SJCRH30 (cell line): ENCODE data around the gene ACCSL. TPM values are rescaled to one million over a fixed set of nuclear protein-coding genes. Genes with fewer than 3 reads are reported as not detected.

ENCODE experiments used
- DNase-seq, 2 experiments: peaks; one replicate each; pipeline ENCODE4 v3.0.0-alpha.2; 2015 to 2020
- H3K27ac ChIP-seq: fragments of 250-450 bp; sonication (Bioruptor Pico); 2 replicates; pipeline ENCODE4 v1.5.1; 2020; ENCODE audit warnings: mild to moderate bottlenecking, moderate library complexity
- H3K27me3 ChIP-seq: fragments of 250-450 bp; sonication (Bioruptor Pico); 2 replicates; pipeline ENCODE4 v1.5.1; 2020; ENCODE audit warnings: mild to moderate bottlenecking, moderate library complexity
- H3K36me3 ChIP-seq: fragments of 250-450 bp; sonication (Bioruptor Pico); 2 replicates; pipeline ENCODE4 v1.5.1; 2020; ENCODE audit warnings: mild to moderate bottlenecking, moderate library complexity
- H3K4me1 ChIP-seq: fragments of 250-450 bp; sonication (Bioruptor Pico); 2 replicates; pipeline ENCODE4 v1.5.1; 2020; ENCODE audit warnings: mild to moderate bottlenecking, moderate library complexity
- H3K4me3 ChIP-seq: fragments of 250-450 bp; sonication (Bioruptor Pico); 2 replicates; pipeline ENCODE4 v1.5.1; 2020; ENCODE audit warnings: mild to moderate bottlenecking, moderate library complexity
- H3K9me3 ChIP-seq: fragments of 250-450 bp; sonication (Bioruptor Pico); replicated peaks from 2 replicates; pipeline ENCODE4 v1.5.1; 2020; ENCODE audit warnings: mild to moderate bottlenecking, moderate library complexity
- total RNA-seq: library from RNA; depleted of rRNA; stranded (reverse); fragments of >200 nt; shearing (Covaris generic); gene quantifications from 2 replicates; pipeline ENCODE4 v1.2.3, GENCODE V29; 2014; rRNA removed

Gene ACCSL
- not detected in 2 replicates for total RNA-seq

DNA sequence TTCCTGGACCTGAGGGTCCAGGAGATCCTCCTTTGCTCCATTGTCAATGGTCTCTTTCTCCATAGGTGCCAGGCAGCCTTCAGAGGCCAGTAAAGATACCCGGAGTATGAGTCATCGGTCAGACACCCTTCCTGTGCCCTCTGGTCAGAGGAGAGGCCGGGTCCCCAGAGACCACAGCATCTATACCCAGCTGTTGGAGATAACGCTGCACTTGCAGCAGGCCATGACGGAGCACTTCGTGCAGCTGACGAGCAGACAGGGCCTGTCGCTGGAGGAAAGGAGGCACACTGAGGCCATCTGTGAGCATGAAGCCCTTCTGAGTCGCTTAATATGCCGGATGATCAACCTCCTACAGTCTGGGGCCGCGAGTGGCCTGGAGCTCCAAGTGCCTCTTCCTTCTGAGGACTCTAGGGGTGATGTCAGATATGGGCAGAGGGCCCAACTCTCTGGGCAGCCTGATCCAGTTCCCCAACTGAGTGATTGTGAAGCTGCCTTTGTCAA lies at the start of gene ACCSL:
Gene ACCSL, plus strand, starts transcription at position 51 of the 501 bp plus-strand sequence. Its CDS starts 56 bp downstream, at position 107.
- DNase-seq: peak; percentile 42 to 61
- Histone ChIP-seq H3K4me1 (peaks cover 5% of the 10 kb centered on the region), H3K9me3 (no peaks in the 10 kb centered on the region), H3K27me3 (peaks cover 3% of the 10 kb centered on the region; the same call in 1 of the 2 replicates), H3K36me3 (no peaks in the 10 kb centered on the region), H3K4me3 (no peak within 1 kb of the TSS), H3K27ac (no peak within 1 kb of the TSS)

DNA sequence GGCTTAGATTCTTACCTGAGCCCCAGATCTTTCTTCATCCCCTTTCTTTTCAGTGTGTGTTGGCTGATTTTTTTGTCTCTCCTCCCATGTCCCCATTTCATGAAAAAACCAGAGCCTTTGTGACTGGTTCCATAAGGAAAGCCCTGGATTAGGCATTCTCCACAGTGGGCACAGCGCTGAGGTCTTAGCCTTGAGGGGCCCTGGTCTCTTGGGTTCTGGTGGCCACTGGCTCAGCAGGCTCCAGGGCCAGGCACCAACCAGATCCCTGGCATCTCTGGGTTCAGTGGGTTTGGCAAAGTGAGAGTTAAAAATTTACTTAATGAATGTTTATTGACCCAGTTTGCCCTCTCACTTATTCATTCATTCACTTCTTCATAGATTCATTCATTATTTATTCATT lies 49.5 kb upstream of the ACCSL start:
- no peak overlapping the region for H3K4me3 ChIP-seq
- no peak overlapping the region for H3K27ac ChIP-seq
- H3K36me3 ChIP-seq: no peaks in the 10 kb centered on the region
- no peaks in the 10 kb centered on the region for H3K4me1 ChIP-seq
- H3K27me3 ChIP-seq: peaks cover 4% of the 10 kb centered on the region; the same call in 1 of the 2 replicates
- no peak for DNase-seq
- no peaks in the 10 kb centered on the region for H3K9me3 ChIP-seq

DNA sequence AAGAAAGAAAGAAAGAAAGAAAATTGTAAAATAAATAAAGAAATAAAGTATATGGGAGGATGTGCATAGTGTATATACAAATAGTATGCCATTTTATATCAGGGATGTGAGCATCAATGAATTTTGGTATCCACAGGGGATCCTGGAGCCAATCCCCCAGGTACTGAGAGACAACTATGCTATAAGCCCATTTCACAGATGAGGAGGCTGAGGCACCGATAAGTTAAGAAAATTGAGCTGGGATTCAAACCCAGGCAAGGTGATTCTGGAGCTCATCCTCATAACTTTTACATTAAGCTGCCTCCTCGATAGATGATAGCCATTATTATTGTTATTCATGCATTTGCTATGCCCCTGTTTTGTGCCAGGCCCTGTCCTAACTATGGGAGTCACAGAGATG lies 47.0 kb upstream of the ACCSL start:
- Histone ChIP-seq H3K4me1 (no peaks in the 10 kb centered on the region), H3K36me3 (no peaks in the 10 kb centered on the region), H3K9me3 (no peaks in the 10 kb centered on the region), H3K27me3 (peaks cover 7% of the 10 kb centered on the region), H3K27ac (no peak overlapping the region), H3K4me3 (no peak overlapping the region)
- DNase-seq: no peak

GRCh38 chr11:44002191-44003093 lies 45.3 kb upstream of the ACCSL start:
- no peaks in the 10 kb centered on the region for H3K4me1 ChIP-seq
- no peaks in the 10 kb centered on the region for H3K9me3 ChIP-seq
- no peak overlapping the region for H3K27ac ChIP-seq
- H3K4me3 ChIP-seq: no peak overlapping the region
- peaks cover 8% of the 10 kb centered on the region for H3K27me3 ChIP-seq
- no peaks in the 10 kb centered on the region for H3K36me3 ChIP-seq
- no peak for DNase-seq

- H3K9me3 ChIP-seq: no peaks in the 10 kb centered on the region
- no peaks in the 10 kb centered on the region for H3K36me3 ChIP-seq
- H3K4me1 ChIP-seq: no peaks in the 10 kb centered on the region
- no peak overlapping the region for H3K4me3 ChIP-seq
- H3K27ac ChIP-seq: no peak overlapping the region
- no peak for DNase-seq
- H3K27me3 ChIP-seq: peaks cover 8% of the 10 kb centered on the region
Measured at GRCh38 chr11:44003736-44004451, 43.9 kb upstream of the ACCSL start.

- DNase-seq: no peak
- Histone ChIP-seq H3K27me3 (peaks cover 8% of the 10 kb centered on the region), H3K36me3 (no peaks in the 10 kb centered on the region), H3K27ac (no peak overlapping the region), H3K4me3 (no peak overlapping the region), H3K4me1 (no peaks in the 10 kb centered on the region), H3K9me3 (no peaks in the 10 kb centered on the region)
Measured at GRCh38 chr11:44004452-44005062, 43.2 kb upstream of the ACCSL start.

DNA sequence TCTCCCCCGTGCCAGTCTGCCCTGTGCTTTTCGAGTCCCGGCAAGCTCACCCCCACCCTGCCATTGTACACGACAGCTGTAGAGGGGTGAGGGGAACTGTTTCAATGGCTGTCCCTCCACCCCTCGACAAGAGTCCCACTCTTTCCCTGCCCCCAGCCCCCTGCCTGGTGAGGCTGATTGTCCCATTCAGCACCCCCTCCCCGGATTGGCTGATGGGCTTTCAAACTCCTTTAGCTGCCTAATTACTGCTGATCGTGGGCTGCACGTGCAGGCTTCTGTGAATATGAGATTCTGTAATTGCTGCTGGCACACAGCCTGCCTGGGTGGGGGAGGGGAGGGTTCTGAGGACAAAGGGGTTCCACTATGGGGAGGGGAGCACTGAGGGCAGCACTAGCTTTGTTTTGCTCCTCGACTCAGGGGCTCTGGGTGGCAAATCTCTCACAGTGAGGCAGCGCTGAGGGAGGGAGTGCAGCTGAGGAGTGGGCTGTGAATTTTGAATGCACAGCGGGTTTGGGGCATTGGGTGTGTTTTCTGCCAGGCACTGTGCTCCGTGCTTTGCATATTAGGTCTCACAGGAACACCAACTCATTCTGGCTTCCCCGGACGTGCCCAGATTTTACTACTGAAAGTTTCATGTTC lies 42.6 kb upstream of the ACCSL start:
- Histone ChIP-seq H3K4me3 (no peak overlapping the region), H3K27ac (no peak overlapping the region), H3K27me3 (peaks cover 8% of the 10 kb centered on the region), H3K4me1 (no peaks in the 10 kb centered on the region), H3K9me3 (no peaks in the 10 kb centered on the region), H3K36me3 (no peaks in the 10 kb centered on the region)
- no peak for DNase-seq

DNA sequence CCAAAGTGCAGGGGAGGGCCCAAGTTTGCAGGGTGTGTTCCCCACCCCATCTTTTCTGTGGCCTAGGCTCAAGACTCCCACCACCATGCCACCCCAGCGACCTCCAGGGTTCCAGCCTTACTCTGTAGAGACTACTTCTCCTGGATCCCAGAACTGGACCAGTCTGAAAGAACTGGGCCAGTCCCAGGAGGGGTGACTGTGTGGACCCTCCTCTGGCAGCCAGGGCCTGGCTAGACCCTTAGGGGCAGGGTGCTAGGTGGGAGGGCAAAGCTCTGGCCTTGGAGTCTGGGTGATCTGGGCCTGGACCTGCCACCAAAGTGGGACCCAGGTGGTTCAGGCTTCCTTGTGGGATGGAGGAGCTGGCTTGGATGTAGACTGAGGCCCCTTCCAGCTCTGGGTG lies 41.8 kb upstream of the ACCSL start:
- Histone ChIP-seq H3K36me3 (no peaks in the 10 kb centered on the region), H3K27ac (no peak overlapping the region), H3K27me3 (peaks cover 11% of the 10 kb centered on the region), H3K9me3 (no peaks in the 10 kb centered on the region), H3K4me3 (no peak overlapping the region), H3K4me1 (no peaks in the 10 kb centered on the region)
- no peak for DNase-seq

DNA sequence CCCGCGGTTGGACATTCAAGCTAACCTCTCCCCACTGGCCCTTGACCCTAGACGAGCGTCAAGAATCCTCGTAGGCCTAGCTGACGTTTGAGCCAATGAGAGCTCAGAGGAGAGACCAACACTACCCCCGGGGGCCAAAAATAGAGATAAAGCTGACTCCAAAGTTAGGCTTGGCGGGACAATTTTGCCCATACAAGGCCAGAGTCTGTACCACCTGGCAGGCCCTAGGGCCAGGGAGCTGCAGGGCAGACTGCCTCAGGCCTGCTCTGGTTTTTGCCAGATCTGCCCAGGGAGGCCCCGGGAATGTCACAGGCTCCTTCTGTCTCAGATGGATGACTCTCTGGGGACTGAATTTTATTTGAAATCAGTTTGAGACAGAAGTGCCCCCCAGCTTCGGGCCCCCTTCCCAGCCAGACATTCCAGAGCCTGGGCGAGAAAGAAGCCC lies 40.8 kb upstream of the ACCSL start:
- DNase-seq: no peak
- Histone ChIP-seq H3K36me3 (no peaks in the 10 kb centered on the region), H3K4me1 (no peaks in the 10 kb centered on the region), H3K27me3 (peaks cover 13% of the 10 kb centered on the region), H3K4me3 (no peak overlapping the region), H3K9me3 (no peaks in the 10 kb centered on the region), H3K27ac (no peak overlapping the region)

DNA sequence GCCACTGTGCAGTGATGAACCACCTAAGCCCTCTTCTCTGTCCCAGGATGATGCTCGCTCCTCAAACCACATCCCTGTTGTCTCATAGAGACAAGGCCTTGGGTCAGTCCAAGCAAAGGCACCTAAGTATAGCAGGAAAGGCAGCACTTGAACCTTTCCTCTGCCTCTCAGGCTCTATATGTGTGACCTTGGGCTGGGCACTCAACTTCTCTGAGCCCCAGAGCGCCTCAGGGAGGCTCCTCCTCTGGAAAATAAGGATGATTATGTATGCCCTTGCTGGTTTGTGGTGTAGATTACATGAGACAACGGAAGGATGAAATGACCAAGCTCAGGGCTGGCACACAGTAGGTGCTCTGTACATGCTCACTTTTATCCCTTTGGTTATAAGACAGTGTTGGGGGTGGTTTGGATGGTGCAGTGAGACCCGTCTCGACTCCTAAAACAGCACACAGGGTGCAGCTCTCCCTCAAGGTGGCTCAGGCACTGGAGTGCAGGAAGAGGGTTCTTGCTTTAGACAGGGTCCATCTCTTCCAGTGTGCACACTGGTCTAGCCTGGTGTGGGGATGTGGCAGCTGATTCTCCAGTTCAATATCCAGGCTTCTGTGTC lies 40.2 kb upstream of the ACCSL start:
- Histone ChIP-seq H3K9me3 (no peaks in the 10 kb centered on the region), H3K27ac (no peak overlapping the region), H3K4me3 (no peak overlapping the region), H3K27me3 (peaks cover 13% of the 10 kb centered on the region; the same call in 1 of the 2 replicates), H3K36me3 (no peaks in the 10 kb centered on the region), H3K4me1 (no peaks in the 10 kb centered on the region)
- no peak for DNase-seq

DNA sequence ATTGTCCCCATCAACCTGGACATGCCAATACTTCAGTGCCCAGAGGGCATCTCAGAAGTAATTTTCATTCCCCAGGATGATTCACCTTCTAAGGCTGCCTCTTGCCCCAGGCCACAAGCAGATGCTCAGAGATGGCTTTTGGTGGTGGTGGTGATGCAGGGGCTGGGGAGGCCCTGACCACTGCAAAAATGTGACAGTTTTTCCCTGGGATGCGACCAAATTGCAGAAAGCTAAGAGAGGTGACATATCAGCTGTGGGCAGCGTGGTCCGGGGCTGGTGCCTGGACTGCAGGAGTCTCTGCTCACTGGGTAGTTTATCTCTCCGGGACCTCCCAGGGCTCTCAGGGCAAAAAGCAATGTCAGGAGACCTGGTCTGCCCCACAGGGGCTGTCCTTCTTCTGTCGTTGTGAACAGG lies 39.7 kb upstream of the ACCSL start:
- Histone ChIP-seq H3K4me1 (no peaks in the 10 kb centered on the region), H3K27me3 (peaks cover 13% of the 10 kb centered on the region; the same call in 1 of the 2 replicates), H3K36me3 (no peaks in the 10 kb centered on the region), H3K27ac (no peak overlapping the region), H3K4me3 (no peak overlapping the region), H3K9me3 (no peaks in the 10 kb centered on the region)
- DNase-seq: no peak

GRCh38 chr11:44008698-44009097 lies 39.1 kb upstream of the ACCSL start:
- Histone ChIP-seq H3K9me3 (no peaks in the 10 kb centered on the region), H3K4me1 (no peaks in the 10 kb centered on the region), H3K27ac (no peak overlapping the region), H3K4me3 (no peak overlapping the region), H3K27me3 (peaks cover 13% of the 10 kb centered on the region; the same call in 1 of the 2 replicates), H3K36me3 (no peaks in the 10 kb centered on the region)
- DNase-seq: no peak

DNA sequence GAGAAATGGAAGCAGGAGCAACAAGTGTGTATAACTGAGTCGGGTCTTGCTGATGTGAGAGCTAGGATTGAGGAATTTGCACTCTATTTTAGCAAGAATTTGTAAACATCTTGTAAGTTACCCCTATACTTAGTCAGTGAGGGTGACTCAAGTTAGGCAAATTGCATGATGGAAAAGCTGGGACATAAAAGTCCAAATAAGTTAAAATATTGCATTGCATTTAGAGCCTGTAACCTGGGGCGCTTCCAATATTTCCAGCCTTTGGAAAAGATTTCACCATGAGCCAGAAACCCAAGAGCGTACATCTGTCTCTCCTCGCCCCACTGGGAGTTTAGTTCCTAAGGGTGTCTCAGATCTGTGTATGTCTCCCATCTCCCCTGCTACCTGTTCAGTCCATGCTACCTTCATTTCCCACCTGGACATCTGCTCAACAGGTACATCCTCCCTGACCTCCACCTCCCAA lies 37.0 kb upstream of the ACCSL start:
- DNase-seq: no peak
- H3K27me3 ChIP-seq: peaks cover 9% of the 10 kb centered on the region; the same call in 1 of the 2 replicates
- H3K36me3 ChIP-seq: no peaks in the 10 kb centered on the region
- H3K9me3 ChIP-seq: no peaks in the 10 kb centered on the region
- no peak overlapping the region for H3K4me3 ChIP-seq
- H3K27ac ChIP-seq: no peak overlapping the region
- peaks cover under 1% of the 10 kb centered on the region; the same call in 1 of the 2 replicates for H3K4me1 ChIP-seq

DNA sequence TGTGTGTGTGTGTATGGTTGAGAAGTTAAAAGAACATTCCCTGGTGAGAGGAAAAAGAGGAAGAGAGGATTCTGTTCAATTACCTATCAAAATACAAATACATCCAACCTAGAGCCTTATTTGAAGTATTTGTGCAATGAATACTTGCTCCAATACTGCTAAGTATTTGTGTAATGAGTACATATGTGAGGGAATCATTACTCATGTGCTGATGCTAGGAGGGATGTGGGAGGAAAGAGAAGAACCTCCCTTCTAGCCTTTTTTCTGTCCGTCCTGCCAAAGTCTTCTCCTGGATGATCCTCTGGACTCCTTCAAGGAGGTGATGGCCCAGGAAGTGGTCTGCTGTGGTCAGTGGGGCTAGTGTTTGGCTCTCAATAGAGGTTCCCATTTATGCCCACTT lies 36.0 kb upstream of the ACCSL start:
- H3K27ac ChIP-seq: no peak overlapping the region
- no peak for DNase-seq
- H3K36me3 ChIP-seq: no peaks in the 10 kb centered on the region
- H3K27me3 ChIP-seq: peaks cover 5% of the 10 kb centered on the region; the same call in 1 of the 2 replicates
- H3K4me3 ChIP-seq: no peak overlapping the region
- H3K4me1 ChIP-seq: peaks cover 7% of the 10 kb centered on the region
- H3K9me3 ChIP-seq: no peaks in the 10 kb centered on the region
